ENCODE results near the gene CR2.
A peak's percentile ranks its signal among the peaks of the same experiment; 100 is the strongest.
"Not testable (repeated sequence)": the region's sequence is repeated elsewhere in the genome, so short reads cannot be mapped to it uniquely, and the experiment has no call there.

Gene CR2

DNA sequence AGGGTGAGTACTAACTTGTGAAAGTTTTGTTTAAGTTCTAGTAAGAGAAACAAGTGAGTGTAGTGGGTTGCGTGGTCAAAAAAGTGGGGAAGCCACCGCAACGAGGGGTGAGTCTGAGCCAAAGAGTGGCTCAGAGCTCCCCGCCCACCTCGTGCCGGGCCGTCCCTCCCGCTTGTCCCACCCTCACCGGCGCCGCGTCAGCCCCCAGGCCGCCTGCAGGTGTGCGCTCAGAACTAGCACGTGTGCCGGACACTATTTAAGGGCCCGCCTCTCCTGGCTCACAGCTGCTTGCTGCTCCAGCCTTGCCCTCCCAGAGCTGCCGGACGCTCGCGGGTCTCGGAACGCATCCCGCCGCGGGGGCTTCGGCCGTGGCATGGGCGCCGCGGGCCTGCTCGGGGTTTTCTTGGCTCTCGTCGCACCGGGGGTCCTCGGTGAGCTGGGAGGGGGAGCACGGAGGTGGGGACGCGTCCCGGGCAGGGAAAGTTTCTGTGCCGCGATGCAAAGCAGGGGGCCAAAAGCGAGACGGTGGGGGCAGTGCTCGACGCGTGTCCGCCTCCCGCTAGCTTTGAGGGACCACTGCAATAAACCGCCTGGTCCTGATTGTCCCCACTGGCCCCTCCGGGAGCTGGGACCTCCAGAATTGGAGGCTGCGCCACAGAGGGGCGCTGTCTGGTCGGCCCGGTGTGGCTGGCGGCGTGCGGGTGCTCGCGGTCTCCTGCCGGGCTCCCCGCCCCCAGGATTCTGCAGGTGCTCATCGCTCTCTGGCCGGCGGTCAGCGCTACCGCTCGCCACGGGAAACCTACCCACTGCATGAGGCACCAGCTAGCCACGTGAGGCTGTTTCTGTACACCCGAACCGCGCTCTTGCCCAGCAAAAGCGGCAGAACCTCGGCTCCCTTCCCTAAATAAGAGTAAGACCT lies at the start of gene CR2:
TSS of gene CR2 (plus strand) at position 283 of the 919 bp plus-strand sequence. CDS start at position 374, 91 bp downstream.
- peak; percentile 44 for DNase-seq

- DNase-seq = no peak
Measured at GRCh38 chr1:207404849-207405525, 49.1 kb upstream of the CR2 start.

DNA sequence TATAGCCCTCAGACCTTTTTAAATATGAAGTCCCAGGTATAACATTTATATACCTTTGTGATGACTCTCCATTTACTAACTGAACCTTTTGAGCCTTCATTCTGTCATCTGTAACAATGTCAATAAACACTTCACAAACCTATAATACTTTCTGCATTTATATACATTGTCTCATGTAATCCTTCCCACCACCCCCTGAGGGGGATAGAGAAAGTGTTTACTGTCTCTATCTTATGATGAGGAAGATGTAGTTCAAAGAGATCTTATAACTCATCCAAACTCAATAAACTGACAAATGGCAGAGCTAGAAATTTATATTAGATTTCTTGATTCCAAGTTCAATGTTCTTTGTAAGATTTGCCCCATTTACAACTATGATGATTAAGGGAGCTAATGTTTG lies 48.3 kb upstream of the CR2 start:
- no peak for DNase-seq

DNA sequence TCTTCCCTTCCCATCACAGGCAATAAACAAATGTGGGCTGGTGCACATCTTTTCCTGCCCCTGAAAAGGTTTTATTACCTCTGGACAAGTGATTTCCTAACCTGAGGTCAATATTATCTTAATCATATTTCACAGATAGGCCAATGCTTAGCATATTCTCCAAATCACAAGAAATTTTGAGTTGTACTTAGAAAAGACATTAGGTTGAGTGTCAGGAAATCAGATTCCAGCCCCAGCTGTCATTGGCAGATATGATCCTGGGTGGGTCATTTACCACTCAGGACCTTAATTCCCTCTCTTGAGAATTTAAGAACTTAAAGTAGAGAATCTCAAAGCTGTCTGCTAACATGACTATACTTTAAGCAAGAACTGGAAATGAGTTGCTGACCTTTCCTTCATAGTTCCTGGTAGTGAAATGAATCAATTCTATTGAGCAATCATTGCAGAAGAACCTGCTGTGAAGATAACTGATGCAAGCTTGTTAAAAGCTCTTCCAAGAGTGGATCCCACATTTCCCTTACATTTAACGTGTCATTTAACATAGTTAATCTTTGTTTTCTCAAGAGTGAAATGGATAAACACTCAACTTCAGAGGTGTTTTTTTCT lies 46.4 kb upstream of the CR2 start:
- no peak for DNase-seq

DNA sequence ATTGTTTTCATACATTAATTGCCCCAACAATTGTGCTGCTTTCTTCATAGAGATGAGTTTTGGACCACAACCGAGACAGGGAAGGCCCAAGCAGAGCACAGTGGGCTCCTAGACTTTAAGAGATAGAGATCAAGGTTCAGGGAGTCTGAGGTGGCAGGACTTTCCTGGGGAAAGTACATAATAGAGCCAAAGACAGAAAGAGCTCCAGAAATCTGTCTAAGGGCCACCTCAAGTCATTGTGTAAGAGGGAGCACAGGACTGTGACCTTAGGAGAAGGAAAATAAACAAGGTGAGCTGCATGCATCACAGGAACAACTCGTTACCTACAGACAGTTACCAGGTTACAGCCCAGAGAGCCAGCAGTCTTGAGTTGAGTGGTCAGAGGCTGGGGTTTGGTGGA lies 41.3 kb upstream of the CR2 start:
- no peak for DNase-seq

- DNase-seq = no peak
Measured at GRCh38 chr1:207414606-207415108, 39.5 kb upstream of the CR2 start.

- no peak for DNase-seq
Measured at GRCh38 chr1:207417076-207417475, 37.1 kb upstream of the CR2 start.

DNA sequence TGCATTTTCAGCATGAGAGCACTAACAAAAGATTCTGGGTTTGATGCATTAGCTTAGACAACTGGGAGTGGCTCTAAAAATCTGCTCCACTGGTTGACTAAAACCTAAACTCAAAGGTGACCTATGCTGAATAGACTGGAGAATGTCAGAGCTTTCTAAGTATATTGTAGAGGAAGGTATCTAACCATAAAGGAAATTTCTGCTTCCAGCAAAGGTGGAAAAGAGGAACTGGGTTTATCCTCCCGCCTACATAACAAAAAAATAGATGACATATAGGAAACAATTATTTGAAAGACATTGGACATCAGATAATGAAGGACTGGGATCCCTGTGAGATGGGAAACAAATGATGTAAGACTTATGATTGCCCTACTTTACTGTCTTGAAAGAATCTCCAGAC lies 35.8 kb upstream of the CR2 start:
- DNase-seq = no peak

- DNase-seq = no peak
Measured at GRCh38 chr1:207420109-207420508, 34.0 kb upstream of the CR2 start.

DNA sequence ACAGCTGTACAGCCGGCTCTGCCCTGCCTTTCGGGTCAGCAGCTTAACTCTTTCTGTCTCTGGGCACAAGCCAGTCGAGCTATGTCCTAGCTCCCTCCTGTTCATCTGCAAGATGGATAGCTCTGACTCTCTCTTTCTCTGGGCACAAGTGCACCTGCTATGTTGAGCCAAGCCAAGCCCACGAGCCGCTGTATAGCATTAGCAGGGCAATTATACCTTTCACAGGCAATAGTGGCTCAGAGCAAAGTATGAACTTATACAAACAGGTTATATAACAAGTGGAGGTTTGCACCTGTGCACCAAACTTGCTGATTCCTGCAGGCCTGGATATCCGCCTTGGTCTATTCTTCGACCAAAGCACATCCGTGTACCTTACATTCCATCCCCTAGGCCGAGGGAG lies 33.0 kb upstream of the CR2 start:
- no peak for DNase-seq

DNA sequence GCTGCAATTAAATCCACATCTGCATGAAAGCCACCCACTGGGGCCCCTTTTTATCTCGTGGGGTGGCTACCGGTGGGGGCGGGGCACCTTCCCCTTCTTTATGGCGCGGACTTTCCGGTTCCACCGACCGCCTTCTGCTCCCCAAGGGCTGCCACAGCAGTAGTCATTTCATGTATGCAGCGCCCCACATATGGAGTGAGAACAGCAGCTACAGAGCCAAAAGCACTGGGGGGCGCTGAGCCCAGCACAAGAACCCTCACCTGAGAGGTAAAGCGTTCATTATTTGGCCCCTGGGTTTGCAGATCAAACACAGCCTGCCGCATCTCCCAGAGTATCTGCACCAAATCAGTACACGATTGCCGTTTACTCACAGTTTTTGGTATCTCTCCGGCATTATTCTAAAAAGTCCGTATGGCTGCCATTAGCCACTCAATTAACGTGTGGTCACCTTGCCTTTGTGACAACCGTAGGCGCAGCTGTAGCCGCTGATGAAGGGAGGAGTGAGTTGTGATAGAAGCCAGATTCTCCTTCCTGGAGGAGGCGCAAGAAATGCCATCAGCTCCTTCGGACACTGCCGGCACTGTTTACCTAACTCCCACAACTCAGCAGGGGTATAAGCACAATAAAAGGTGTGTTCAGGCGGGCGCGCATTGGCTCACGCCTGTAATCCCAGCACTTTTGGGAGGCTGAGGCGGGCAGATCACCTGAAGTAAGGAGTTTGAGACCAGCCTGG lies 30.4 kb upstream of the CR2 start:
- no peak for DNase-seq

DNA sequence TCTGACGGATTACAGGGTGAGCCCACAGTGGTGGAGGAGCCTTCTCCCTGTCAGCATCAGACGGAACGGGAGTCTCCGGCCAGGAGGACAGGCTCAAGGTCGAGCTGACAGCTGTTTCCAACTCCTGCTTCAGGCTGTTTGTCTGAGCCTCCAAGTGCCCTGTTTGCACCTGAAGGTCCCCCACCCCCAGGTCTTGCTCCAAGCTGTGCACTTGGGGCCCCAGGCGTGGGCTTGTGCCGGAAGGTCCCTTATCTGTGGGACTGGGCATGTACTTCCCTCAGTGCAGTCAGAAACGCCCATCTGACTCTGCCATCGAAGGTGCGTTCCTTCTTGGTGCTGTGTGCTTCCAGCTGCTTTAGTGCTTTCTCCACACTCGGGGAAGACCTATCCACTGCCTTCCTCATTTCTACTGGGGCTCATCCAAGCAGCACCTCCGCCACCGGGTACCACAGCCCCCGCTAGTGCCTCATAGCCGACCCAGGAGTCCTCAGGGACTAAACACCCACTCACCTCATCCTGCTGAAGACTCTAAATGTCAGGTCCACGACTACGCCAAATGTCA lies 29.5 kb upstream of the CR2 start:
- DNase-seq = no peak

DNA sequence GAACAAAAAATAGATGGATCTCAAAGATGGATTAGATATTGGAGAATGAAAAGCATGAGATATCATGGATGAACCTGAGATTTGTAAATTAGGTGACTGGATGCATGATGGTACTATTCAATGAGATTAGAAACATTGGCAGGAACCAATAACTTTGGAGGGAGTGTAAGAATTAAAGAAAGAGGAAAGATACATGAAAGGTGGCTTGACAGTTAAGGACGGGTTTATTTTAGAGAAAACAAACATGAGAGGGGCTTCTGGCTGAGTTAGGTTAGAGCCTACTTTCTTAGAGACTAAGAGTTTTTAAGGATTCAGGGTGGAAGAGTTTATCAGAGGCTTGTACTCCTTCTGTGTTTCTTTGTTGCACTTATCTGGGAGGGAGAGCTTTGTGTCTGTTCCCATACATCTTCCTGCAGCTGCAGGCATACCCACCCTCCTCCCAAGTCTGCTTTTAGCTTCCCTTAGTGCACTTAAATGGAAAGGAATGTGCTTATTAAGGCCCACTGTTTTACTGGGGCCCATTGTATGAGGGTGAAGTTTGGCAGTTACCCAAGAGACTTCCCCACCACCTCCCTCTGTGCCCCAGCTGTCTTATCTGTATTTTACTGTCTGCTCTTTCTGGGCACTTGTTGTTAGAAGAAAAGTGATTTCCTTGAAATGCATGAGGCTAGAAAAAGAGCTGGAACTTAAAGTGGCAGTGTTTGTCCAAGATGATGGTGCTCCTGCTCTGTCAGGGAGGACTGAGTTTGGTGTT lies 26.1 kb upstream of the CR2 start:
- DNase-seq = no peak

- DNase-seq = no peak
Measured at GRCh38 chr1:207428783-207429182, 25.3 kb upstream of the CR2 start.

DNA sequence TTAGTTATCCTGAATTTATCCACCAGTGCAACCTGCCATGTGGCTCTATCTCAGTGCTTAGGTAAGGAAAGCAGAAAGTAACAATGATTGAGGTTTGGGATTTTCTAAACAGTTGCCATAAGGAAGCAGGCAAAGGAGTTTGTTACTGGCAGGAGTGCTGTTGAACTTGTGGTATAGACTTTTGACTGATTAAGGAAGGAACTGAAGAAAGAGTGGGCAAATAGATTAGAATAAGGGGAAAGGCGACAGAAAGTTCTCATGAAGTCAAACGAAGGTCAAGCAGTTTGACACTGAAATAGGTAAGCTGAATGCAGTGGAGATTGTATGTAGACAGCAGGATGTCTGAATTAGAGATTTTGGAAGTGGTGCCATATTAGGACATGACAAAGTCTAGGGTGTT lies 24.2 kb upstream of the CR2 start:
- DNase-seq = no peak

DNA sequence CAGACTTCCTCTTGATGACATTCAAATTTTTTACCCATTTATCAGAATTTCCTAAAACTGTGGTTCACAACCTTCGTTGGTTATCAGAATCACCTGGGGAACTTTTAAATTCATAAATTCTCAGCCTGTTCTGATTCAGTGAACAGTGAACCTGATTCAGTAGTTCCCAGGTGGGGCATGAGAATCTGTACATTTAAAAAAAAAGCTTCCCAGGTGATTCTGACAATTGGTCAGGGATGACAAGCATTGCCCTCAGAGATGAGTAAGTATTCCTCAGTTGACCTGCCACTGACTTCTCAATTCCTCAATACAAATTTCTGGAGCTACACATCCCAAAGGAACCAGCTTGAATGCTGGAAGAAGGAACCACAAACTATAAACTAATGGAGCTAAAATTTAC lies 23.5 kb upstream of the CR2 start:
- DNase-seq = no peak

DNA sequence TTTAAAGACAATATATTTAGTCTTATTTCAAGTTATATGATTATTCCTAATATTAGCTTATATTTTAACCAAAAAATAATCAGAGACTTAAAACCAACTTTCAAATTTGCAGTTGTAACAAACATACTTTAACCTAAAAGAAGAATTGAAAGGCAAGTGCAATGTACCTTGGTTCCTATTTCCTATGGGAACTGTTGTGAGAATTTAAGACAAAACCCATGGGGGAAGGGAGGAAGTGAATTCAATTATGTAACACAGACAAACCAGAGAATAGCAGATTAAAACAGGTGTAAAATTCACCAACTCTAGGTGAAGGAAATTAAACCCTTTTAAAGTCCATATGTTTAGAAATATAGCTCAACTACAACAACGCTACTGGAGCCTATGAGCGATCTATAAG lies 22.6 kb upstream of the CR2 start:
- DNase-seq = no peak

DNA sequence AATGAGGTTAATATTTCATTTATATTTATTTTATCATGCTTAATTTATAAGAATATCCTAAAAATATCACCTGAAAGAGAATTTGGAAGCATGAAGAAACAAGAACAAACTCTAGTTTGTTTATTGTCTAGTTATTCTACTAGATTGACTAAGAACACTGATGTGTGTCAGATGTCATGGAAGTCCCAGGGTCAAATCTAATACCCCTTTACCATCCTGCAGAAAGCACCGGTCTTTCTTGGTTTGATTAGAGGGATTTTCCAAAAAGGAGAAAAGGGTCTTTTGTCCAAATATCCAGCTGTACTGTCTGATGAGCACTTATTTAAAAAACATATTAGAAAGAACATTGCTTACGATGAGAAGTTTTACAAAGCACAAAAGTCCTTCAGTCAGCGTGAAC lies 20.7 kb upstream of the CR2 start:
- DNase-seq = no peak

DNA sequence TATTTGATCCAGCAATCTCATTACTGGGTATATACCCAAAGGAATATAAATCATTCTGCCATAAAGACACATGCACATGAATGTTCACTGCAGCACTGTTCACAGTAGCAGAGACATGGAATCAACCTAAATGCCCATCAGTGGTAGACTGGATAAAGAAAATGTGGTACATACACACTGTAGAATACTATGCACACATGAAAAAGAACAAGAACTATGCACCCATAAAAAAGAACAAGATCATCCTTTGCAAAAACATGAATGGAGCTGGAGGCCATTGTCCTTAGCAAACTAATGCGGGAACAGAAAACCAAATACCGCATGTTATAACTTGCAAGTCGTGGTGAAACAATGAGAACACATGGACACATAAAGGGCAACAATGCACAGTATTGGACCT lies 17.4 kb upstream of the CR2 start:
- not testable (repeated sequence) for DNase-seq

DNA sequence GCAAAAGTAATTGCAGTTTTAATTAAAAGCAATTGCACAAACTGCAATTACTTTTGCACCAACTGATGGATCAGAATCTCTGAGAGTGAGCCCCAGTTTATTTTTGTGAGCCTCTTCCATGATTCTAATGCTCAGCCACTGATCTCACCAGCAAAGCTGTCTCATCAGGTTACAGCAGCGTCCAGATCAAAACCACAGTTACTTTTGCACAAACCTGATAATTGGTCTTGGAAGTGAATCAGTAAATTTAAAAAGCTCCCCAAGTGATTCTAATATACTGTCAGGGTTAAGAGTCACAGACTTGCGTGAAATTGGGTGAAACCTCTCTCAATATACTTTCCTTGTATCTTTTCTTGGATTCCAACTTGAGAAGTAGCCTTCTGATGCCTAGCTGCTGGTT lies 13.5 kb upstream of the CR2 start:
- no peak for DNase-seq

DNA sequence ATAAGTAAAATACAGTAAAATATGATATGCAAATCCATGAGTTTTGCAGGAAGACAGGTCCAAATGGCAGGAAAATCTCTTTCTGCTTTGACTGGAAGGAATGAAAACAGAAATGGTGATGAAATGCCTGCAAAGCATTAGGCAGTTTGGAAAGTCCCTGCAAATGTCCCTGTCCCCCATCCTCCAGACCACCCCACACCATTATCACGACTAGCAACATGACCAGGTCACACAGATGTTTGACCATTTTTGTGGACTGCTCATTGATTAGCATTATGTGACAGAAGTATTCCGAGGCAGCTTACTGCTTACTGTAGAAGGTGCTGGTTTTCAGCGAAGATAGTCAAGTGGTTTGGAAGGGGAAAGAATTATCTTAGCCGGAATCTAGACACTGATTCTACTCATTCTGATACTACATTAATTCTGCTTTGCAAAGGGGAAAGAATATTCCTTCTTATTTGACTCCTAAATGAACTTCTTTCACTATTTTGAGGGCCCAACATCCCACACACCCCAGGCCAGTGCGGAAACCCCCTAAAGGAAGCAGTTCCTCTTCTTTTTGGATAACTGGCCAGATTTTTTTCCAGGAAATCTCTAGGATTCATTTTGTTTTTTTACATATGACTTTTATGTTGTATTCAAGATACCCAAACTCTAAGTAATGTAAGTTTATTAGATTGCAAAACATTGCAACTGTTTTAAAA lies 9.5 kb upstream of the CR2 start:
- no peak for DNase-seq
